HepG2 (cell line): Measurements from ENCODE around the gene WDR18. TPM values are rescaled to one million over a fixed set of nuclear protein-coding genes. Genes with fewer than 3 reads are reported as not detected.

ENCODE experiments used
- ATF7 ChIP-seq, 2 experiments: fragments of 450-650 bp in 1 of 2; sonication (generic) in 1 of 2; formaldehyde crosslinking in 1 of 2; IDR thresholded peaks; 2 replicates each; pipeline versions ENCODE4 v1.4.0 to v1.6.1; 2016 to 2020; ENCODE audit warnings: antibody characterized with exemption in 1 of 2, mild to moderate bottlenecking in 1 of 2, missing genetic modification reagents in 1 of 2
- CHD4 ChIP-seq: fragments of 200-600 bp; sonication (generic); IDR thresholded peaks from 2 replicates; pipeline ENCODE4 v1.7.0; 2017; ENCODE audit warnings: mild to moderate bottlenecking, low read length, borderline replicate concordance
- CREBL2 ChIP-seq: sonication (generic); formaldehyde crosslinking; IDR thresholded peaks from 2 replicates; pipeline ENCODE4 v1.8.1; 2023; ENCODE audit warnings: missing genetic modification reagents, mild to moderate bottlenecking, borderline replicate concordance
- FOSL1 ChIP-seq: sonication (generic); formaldehyde crosslinking; IDR thresholded peaks from 2 replicates; pipeline ENCODE4 v1.9.0; 2021; ENCODE audit warnings: missing genetic modification reagents, borderline replicate concordance
- IKZF4 ChIP-seq: sonication (generic); formaldehyde crosslinking; IDR thresholded peaks from 2 replicates; pipeline ENCODE4 v1.5.1; 2020; ENCODE audit warnings: borderline replicate concordance, mild to moderate bottlenecking, low read depth, missing genetic modification reagents; ENCODE audit errors: not compliant biosample characterization
- KDM5A ChIP-seq: fragments of 200-600 bp; sonication (generic); IDR thresholded peaks from 2 replicates; pipeline ENCODE4 v1.7.0; 2018; ENCODE audit warnings: antibody characterized with exemption, mild to moderate bottlenecking, low read length, borderline replicate concordance
- MEIS2 ChIP-seq: sonication (generic); formaldehyde crosslinking; IDR thresholded peaks from 2 replicates; pipeline ENCODE4 v1.9.0; 2021; ENCODE audit warnings: mild to moderate bottlenecking, missing genetic modification reagents
- MTF1 ChIP-seq: sonication (generic); formaldehyde crosslinking; IDR thresholded peaks from 2 replicates; pipeline ENCODE4 v1.5.0; 2020; ENCODE audit warnings: missing genetic modification reagents
- NR0B2 ChIP-seq: sonication (generic); formaldehyde crosslinking; IDR thresholded peaks from 2 replicates; pipeline ENCODE4 v1.4.0; 2020; ENCODE audit warnings: mild to moderate bottlenecking, missing genetic modification reagents
- NR2C2 ChIP-seq: sonication (generic); formaldehyde crosslinking; IDR thresholded peaks from 2 replicates; pipeline ENCODE4 v1.4.0; 2020; ENCODE audit warnings: missing genetic modification reagents, mild to moderate bottlenecking, moderate library complexity, borderline replicate concordance
- PRDM15 ChIP-seq: sonication (generic); formaldehyde crosslinking; IDR thresholded peaks from 2 replicates; pipeline ENCODE4 v1.4.0; 2020; ENCODE audit warnings: missing genetic modification reagents
- TFDP1 ChIP-seq: IDR thresholded peaks from 2 replicates; pipeline ENCODE4 v1.6.1; 2016; ENCODE audit warnings: missing compliant biosample characterization, missing genetic modification reagents, borderline replicate concordance
- ZBTB21 ChIP-seq: sonication (generic); formaldehyde crosslinking; IDR thresholded peaks from 2 replicates; pipeline ENCODE4 v1.4.0; 2020; ENCODE audit warnings: missing genetic modification reagents
- ZNF230 ChIP-seq: sonication (generic); formaldehyde crosslinking; IDR thresholded peaks from 2 replicates; pipeline ENCODE4 v1.4.0; 2020; ENCODE audit warnings: mild to moderate bottlenecking, missing genetic modification reagents
- polyA plus RNA-seq, 8 experiments: library from polyadenylated mRNA; depleted of rRNA in 3 of 8; stranded (reverse) in 7 of 8; unstranded in 1 of 8; fragments of >200 nt; fragmentation: Illumina TruSeq in 4 of 8; extraction: Trizol in 4 of 8; gene quantifications; 2 replicates each; pipeline versions ENCODE4 v1.2.1 to v1.2.3, GENCODE V29; 2011 to 2016; ENCODE audit warnings: low read depth in 4 of 8, missing spikeins in 1 of 8, mixed read lengths in 1 of 8; ENCODE audit not compliant: insufficient read depth in 1 of 8
- total RNA-seq, 5 experiments: library from RNA; depleted of rRNA; stranded (reverse); fragments of >200 nt; fragmentation: Illumina TruSeq; extraction: Trizol; gene quantifications; 2 replicates each; pipeline ENCODE4 v1.2.3, GENCODE V29; 2016; ENCODE audit warnings: low read depth in 1 of 5
- TF ChIP-seq, protein P1 (sequence below): sonication (generic); formaldehyde crosslinking; IDR thresholded peaks from 2 replicates; pipeline ENCODE4 v1.4.0; 2020; ENCODE audit warnings: low read depth, mild to moderate bottlenecking, missing genetic modification reagents
- TF ChIP-seq, protein P2 (sequence below): IDR thresholded peaks from 2 replicates; pipeline ENCODE4 v1.6.1; 2016; ENCODE audit warnings: low read depth
- TF ChIP-seq, protein P3 (sequence below): sonication (generic); formaldehyde crosslinking; IDR thresholded peaks from 2 replicates; pipeline ENCODE4 v1.4.0; 2020; ENCODE audit warnings: mild to moderate bottlenecking, low read depth, missing genetic modification reagents

The WDR18 gene
- total and polyA plus RNA-seq, 2 of the 13 experiments (the other 11 are each of a cell fraction or from before 2014, with no cell fraction given): 36.4 to 47.6 TPM

DNA sequence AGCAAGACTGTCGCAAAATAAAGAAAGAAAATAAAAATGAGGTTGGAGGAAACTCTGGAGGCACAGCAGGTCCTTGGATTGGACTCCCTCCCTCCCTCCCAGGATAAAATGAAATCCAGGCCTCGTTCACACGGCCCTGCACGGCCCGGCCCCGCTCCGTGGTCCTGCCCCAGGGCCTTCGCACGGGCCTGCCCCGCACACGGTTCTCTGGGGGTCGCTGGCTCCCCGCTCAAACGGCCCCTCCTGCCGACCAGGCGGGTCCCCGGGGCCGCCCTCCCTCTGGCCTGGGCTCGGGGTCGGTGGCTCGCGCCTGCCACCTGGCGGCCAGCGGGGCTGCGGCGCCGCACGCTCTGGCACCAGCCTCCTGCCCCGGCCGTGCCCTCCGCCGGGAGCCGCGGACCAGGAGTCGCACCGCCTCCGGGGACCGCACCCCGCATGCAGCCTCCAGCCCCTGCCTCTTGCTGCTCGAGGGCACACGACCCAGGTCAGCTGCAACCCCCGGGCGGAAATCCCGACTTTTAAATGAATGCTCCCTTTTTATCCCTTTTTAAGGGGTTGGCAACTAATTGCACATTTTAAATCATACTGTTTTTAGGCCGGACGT is 1.5 kb upstream of the WDR18 start (continued):
- TF ChIP-seq, protein P1, sequence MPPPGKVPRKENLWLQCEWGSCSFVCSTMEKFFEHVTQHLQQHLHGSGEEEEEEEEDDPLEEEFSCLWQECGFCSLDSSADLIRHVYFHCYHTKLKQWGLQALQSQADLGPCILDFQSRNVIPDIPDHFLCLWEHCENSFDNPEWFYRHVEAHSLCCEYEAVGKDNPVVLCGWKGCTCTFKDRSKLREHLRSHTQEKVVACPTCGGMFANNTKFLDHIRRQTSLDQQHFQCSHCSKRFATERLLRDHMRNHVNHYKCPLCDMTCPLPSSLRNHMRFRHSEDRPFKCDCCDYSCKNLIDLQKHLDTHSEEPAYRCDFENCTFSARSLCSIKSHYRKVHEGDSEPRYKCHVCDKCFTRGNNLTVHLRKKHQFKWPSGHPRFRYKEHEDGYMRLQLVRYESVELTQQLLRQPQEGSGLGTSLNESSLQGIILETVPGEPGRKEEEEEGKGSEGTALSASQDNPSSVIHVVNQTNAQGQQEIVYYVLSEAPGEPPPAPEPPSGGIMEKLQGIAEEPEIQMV (CRISPR knock-in tag): peak; percentile 96
- TF ChIP-seq, protein P2, sequence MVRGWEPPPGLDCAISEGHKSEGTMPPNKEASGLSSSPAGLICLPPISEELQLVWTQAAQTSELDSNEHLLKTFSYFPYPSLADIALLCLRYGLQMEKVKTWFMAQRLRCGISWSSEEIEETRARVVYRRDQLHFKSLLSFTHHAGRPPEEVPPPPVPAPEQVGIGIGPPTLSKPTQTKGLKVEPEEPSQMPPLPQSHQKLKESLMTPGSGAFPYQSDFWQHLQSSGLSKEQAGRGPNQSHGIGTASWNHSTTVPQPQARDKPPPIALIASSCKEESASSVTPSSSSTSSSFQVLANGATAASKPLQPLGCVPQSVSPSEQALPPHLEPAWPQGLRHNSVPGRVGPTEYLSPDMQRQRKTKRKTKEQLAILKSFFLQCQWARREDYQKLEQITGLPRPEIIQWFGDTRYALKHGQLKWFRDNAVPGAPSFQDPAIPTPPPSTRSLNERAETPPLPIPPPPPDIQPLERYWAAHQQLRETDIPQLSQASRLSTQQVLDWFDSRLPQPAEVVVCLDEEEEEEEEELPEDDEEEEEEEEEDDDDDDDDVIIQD: no peak
- TF ChIP-seq, protein P3, sequence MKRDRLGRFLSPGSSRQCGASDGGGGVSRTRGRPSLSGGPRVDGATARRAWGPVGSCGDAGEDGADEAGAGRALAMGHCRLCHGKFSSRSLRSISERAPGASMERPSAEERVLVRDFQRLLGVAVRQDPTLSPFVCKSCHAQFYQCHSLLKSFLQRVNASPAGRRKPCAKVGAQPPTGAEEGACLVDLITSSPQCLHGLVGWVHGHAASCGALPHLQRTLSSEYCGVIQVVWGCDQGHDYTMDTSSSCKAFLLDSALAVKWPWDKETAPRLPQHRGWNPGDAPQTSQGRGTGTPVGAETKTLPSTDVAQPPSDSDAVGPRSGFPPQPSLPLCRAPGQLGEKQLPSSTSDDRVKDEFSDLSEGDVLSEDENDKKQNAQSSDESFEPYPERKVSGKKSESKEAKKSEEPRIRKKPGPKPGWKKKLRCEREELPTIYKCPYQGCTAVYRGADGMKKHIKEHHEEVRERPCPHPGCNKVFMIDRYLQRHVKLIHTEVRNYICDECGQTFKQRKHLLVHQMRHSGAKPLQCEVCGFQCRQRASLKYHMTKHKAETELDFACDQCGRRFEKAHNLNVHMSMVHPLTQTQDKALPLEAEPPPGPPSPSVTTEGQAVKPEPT: no peak
- TF ChIP-seq KDM5A: no peak
- no peak for TF ChIP-seq FOSL1 (CRISPR knock-in tag)
- no peak for TF ChIP-seq TFDP1 (CRISPR knock-in tag)
- peak; percentile 55; the same call in 1 of the 2 replicates for TF ChIP-seq NR2C2 (CRISPR knock-in tag)
- TF ChIP-seq IKZF4: no peak
- TF ChIP-seq CREBL2 (CRISPR knock-in tag): no peak
- TF ChIP-seq ZNF230 (CRISPR knock-in tag): no peak
- no peak for TF ChIP-seq CHD4
- no peak for TF ChIP-seq NR0B2 (CRISPR knock-in tag)
- TF ChIP-seq ZBTB21: no peak
- TF ChIP-seq MTF1 (CRISPR knock-in tag): no peak
- no peak for TF ChIP-seq ATF7 (IDR thresholded peaks at IDR 0.05)
- TF ChIP-seq ATF7 (CRISPR knock-in tag; IDR thresholded peaks at IDR 0.05): no peak
- peak; percentile 61; the same call in 1 of the 2 replicates for TF ChIP-seq MEIS2 (CRISPR knock-in tag)
- TF ChIP-seq PRDM15 (CRISPR knock-in tag): peak; percentile 88
